ENCODE measurements around the gene ST8SIA3. TPM values are rescaled to one million over a fixed set of nuclear protein-coding genes. Genes with fewer than 3 reads are reported as not detected.

The ST8SIA3 gene
- total and polyA plus RNA-seq, 2 donors (not counting 1 experiment from before 2014, with no cell fraction given): not detected

DNA sequence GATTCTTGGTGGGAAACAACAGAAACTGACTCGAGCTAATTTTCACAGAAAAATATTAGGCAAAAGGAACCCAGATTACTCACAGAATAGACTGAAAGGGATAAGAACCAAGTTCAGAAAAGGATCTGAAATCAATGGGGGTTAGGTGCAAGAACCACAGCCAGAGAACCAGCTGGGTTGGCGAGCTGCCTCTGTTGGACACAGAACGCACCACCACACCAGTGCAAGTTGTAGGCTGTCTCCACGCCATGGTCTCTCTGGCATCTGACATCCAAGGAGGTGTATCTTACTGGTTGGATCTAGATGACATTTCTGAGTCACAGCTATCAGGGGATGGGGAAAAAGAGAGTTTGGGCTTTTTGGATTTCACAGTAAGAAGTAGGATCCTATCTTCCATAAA lies 64.2 kb downstream of the ST8SIA3 start:
- no peaks in the 10 kb centered on the region for H3K4me1 ChIP-seq (ENCODE audit: control insufficient read depth, extremely low read depth, insufficient read depth, low read length)
- no peaks in the 10 kb centered on the region for H3K9me3 ChIP-seq (ENCODE audit: control insufficient read depth, insufficient read depth, low read depth, low read length)
- H3K27ac ChIP-seq (ENCODE audit: insufficient read depth, low read length): no peak overlapping the region
- no peak overlapping the region for H3K4me3 ChIP-seq (replicated peaks in 1 of 4; ENCODE audit: control extremely low read depth in 1 of 4, insufficient read depth in 1 of 4, low read depth in 3 of 4, low read length in 4 of 4)
- DNase-seq (ENCODE audit: low read depth in 2 of 2): no peak
- no peak overlapping the region for H2AFZ ChIP-seq (ENCODE audit: low read length)
- H3K27me3 ChIP-seq (ENCODE audit: control insufficient read depth, insufficient read depth, low read length): no peaks in the 10 kb centered on the region
- no peaks in the 10 kb centered on the region for H3K79me2 ChIP-seq (ENCODE audit: control insufficient read depth, insufficient read depth, low read length)
- H3K9ac ChIP-seq (ENCODE audit: insufficient read depth, low read length): no peak overlapping the region
- H3K36me3 ChIP-seq (ENCODE audit: control insufficient read depth, insufficient read depth, low read length): no peaks in the 10 kb centered on the region
- H4K20me1 ChIP-seq (ENCODE audit: control insufficient read depth, extremely low read depth, insufficient read depth, low read length): no peaks in the 10 kb centered on the region
- H3K4me2 ChIP-seq (ENCODE audit: extremely low read depth, insufficient read depth, low read length): no peak overlapping the region
- TF ChIP-seq, protein P1, sequence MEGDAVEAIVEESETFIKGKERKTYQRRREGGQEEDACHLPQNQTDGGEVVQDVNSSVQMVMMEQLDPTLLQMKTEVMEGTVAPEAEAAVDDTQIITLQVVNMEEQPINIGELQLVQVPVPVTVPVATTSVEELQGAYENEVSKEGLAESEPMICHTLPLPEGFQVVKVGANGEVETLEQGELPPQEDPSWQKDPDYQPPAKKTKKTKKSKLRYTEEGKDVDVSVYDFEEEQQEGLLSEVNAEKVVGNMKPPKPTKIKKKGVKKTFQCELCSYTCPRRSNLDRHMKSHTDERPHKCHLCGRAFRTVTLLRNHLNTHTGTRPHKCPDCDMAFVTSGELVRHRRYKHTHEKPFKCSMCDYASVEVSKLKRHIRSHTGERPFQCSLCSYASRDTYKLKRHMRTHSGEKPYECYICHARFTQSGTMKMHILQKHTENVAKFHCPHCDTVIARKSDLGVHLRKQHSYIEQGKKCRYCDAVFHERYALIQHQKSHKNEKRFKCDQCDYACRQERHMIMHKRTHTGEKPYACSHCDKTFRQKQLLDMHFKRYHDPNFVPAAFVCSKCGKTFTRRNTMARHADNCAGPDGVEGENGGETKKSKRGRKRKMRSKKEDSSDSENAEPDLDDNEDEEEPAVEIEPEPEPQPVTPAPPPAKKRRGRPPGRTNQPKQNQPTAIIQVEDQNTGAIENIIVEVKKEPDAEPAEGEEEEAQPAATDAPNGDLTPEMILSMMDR (conservative IDR thresholded peaks at IDR 0.05 in 1 of 2, IDR thresholded peaks at IDR 0.05 in 1 of 2; ENCODE audit: low read depth in 1 of 2, low read length in 2 of 2): no peak
- TF ChIP-seq EZH2 (IDR thresholded peaks at IDR 0.05; ENCODE audit: low read length, missing control alignments): no peak

Other genes with a start within 250 kb of the ST8SIA3 start
- gene BOD1L2, start 205.5 kb upstream of the ST8SIA3 start, total RNA-seq: not detected in 2 replicates
- not detected in 2 replicates for gene BOD1L2, start 205.5 kb upstream of the ST8SIA3 start, polyA plus RNA-seq
- gene ONECUT2, start 82.8 kb downstream of the ST8SIA3 start, total RNA-seq: under 0.01 TPM in 2 replicates
- under 0.01 and 0.01 TPM in 2 replicates for gene ONECUT2, start 82.8 kb downstream of the ST8SIA3 start, polyA plus RNA-seq
- 17.7 and 23.8 TPM in 2 replicates for gene FECH, start 234.1 kb downstream of the ST8SIA3 start, total RNA-seq
- 44.4 and 52.7 TPM in 2 replicates for gene FECH, start 234.1 kb downstream of the ST8SIA3 start, polyA plus RNA-seq